Brain microvascular endothelial cell (primary cell): ENCODE data around the gene TLR1.
"Not testable (repeated sequence)": the region's sequence is repeated elsewhere in the genome, so short reads cannot be mapped to it uniquely, and the experiment has no call there.

Experiments used
- DNase-seq: peaks from one replicate; pipeline ENCODE4 v3.0.0-alpha.2; 2020
- H3K27ac ChIP-seq: fragments of 250-450 bp; sonication (Bioruptor Pico); 2 replicates; pipeline ENCODE4 v1.5.1; 2020; ENCODE audit warnings: mild to moderate bottlenecking, moderate library complexity
- H3K27me3 ChIP-seq: fragments of 250-450 bp; sonication (Bioruptor Pico); replicated peaks from 2 replicates; pipeline ENCODE4 v1.5.1; 2020; ENCODE audit warnings: mild to moderate bottlenecking
- H3K36me3 ChIP-seq: fragments of 250-450 bp; sonication (Bioruptor Pico); replicated peaks from 2 replicates; pipeline ENCODE4 v1.5.1; 2020; ENCODE audit warnings: mild to moderate bottlenecking
- H3K4me3 ChIP-seq: 2 replicates; pipeline ENCODE4 v1.5.1; 2011; ENCODE audit warnings: low read depth, mild to moderate bottlenecking, control low read depth, low read length, moderate library complexity
- CTCF ChIP-seq: IDR thresholded peaks from 2 replicates; pipeline ENCODE4 v1.5.1; 2011; ENCODE audit warnings: low read depth, mild to moderate bottlenecking, moderate library complexity, low read length, control low read depth, inconsistent platforms; ENCODE audit errors: missing control alignments
- in situ Hi-C: cut with HindIII; loops from 2 replicates; pipeline ENCODE4 v1.10.0; 2017; ENCODE audit warnings: low sequenced_read_pairs, low pct_ligation_motif_present

TLR1 gene

GRCh38 chr4:38769857-38770256 lies 34.7 kb downstream of the TLR1 start:
- H3K27ac ChIP-seq = no peak overlapping the region
- in situ Hi-C loops = no loop called here
- no peak for TF ChIP-seq CTCF
- no peaks in the 10 kb centered on the region for H3K27me3 ChIP-seq
- DNase-seq = no peak
- no peaks in the 10 kb centered on the region for H3K36me3 ChIP-seq
- H3K4me3 ChIP-seq = no peak overlapping the region

GRCh38 chr4:38769441-38769840 lies 35.1 kb downstream of the TLR1 start:
- Histone ChIP-seq H3K27me3 (no peaks in the 10 kb centered on the region), H3K36me3 (no peaks in the 10 kb centered on the region), H3K27ac (peak overlapping the region; percentile 61), H3K4me3 (no peak overlapping the region)
- in situ Hi-C loops = no loop called here
- no peak for TF ChIP-seq CTCF
- DNase-seq = no peak

GRCh38 chr4:38768968-38769394 lies 35.6 kb downstream of the TLR1 start:
- H3K27me3 ChIP-seq = no peaks in the 10 kb centered on the region
- no peaks in the 10 kb centered on the region for H3K36me3 ChIP-seq
- in situ Hi-C loops = no loop called here
- no peak for TF ChIP-seq CTCF
- peak overlapping the region; percentile 61 for H3K27ac ChIP-seq
- H3K4me3 ChIP-seq = no peak overlapping the region
- DNase-seq = peak; percentile 38

- in situ Hi-C loops, DNase-seq, H3K27me3 ChIP-seq, H3K36me3 ChIP-seq, H3K27ac ChIP-seq, H3K4me3 ChIP-seq: not testable (repeated sequence)
Measured at GRCh38 chr4:38766940-38767339, 37.7 kb downstream of the TLR1 start.

- no peak for TF ChIP-seq CTCF
- peak; percentile 67 for DNase-seq
Measured at GRCh38 chr4:38765382-38765781, 39.2 kb downstream of the TLR1 start.

GRCh38 chr4:38764277-38764676 lies 40.3 kb downstream of the TLR1 start:
- no peak for DNase-seq
- in situ Hi-C loops = no loop called here
- no peak overlapping the region for H3K27ac ChIP-seq

More at GRCh38 chr4:38765382-38765781, 39.2 kb downstream of the TLR1 start:
- no peaks in the 10 kb centered on the region for H3K27me3 ChIP-seq
- in situ Hi-C loops = no loop called here
- H3K36me3 ChIP-seq = no peaks in the 10 kb centered on the region
- no peak overlapping the region for H3K4me3 ChIP-seq
- no peak overlapping the region for H3K27ac ChIP-seq

More at GRCh38 chr4:38764277-38764676, 40.3 kb downstream of the TLR1 start:
- Histone ChIP-seq H3K27me3 (no peaks in the 10 kb centered on the region), H3K36me3 (no peaks in the 10 kb centered on the region), H3K4me3 (no peak overlapping the region)
- TF ChIP-seq CTCF = no peak
